ENCODE results near the gene IGFBP1.
A peak's percentile ranks its signal among the peaks of the same experiment; 100 is the strongest.

The IGFBP1 gene

DNA sequence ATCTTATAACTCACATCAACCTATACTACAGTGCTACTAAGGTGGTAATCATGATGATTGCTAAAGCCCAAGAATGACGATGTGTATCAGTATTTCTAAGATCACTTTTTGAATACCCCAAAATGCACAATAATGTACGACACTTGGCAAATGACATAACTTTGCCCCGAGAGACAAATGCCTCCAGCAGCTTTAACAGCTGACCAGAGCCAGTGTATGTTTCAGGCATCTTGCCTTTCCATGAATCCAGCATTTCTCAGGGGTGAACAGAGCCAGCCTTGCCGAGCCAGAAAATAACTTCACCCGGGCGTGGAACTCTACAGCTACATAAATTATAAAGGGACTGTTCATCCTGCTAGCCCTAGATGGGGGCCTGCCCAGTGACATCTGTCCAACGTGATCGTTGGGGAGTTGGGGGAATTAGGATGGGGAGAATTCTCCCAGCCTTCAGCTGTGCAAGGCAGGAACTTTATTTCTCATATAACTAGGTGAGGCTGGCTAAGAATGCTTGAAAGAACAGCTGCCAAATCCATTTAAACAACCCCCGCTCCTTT, 31.0 kb downstream of the IGFBP1 start:
- no peaks in the 10 kb centered on the region for H3K9me3 ChIP-seq (ENCODE audit: control insufficient read depth, insufficient read depth, low read depth, low read length)
- H3K4me3 ChIP-seq (ENCODE audit: low read depth, low read length) = no peak overlapping the region
- no peaks in the 10 kb centered on the region for H3K36me3 ChIP-seq (ENCODE audit: control insufficient read depth in 2 of 2, insufficient read depth in 1 of 2, low read length in 2 of 2)
- peaks cover 3% of the 10 kb centered on the region; the same call in 1 of the 2 replicates for H3K4me1 ChIP-seq (ENCODE audit: control insufficient read depth, insufficient read depth, low read length)
- TF ChIP-seq SCRT1 (tag by site-specific recombination; IDR thresholded peaks at IDR 0.05; ENCODE audit: borderline replicate concordance) (no peak), ZNF37A (tag by site-specific recombination; IDR thresholded peaks at IDR 0.05) (no peak)
- TF ChIP-seq, protein P1, sequence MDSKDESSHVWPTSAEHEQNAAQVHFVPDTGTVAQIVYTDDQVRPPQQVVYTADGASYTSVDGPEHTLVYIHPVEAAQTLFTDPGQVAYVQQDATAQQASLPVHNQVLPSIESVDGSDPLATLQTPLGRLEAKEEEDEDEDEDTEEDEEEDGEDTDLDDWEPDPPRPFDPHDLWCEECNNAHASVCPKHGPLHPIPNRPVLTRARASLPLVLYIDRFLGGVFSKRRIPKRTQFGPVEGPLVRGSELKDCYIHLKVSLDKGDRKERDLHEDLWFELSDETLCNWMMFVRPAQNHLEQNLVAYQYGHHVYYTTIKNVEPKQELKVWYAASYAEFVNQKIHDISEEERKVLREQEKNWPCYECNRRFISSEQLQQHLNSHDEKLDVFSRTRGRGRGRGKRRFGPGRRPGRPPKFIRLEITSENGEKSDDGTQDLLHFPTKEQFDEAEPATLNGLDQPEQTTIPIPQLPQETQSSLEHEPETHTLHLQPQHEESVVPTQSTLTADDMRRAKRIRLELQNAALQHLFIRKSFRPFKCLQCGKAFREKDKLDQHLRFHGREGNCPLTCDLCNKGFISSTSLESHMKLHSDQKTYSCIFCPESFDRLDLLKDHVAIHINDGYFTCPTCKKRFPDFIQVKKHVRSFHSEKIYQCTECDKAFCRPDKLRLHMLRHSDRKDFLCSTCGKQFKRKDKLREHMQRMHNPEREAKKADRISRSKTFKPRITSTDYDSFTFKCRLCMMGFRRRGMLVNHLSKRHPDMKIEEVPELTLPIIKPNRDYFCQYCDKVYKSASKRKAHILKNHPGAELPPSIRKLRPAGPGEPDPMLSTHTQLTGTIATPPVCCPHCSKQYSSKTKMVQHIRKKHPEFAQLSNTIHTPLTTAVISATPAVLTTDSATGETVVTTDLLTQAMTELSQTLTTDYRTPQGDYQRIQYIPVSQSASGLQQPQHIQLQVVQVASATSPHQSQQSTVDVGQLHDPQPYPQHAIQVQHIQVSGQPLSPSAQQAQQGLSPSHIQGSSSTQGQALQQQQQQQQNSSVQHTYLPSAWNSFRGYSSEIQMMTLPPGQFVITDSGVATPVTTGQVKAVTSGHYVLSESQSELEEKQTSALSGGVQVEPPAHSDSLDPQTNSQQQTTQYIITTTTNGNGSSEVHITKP (tag by site-specific recombination; IDR thresholded peaks at IDR 0.05) = no peak
- ChIA-PET POLR2A (no interaction called here), CTCF (interaction anchor here (0.6 to 4.2 kb wide), 9 partner anchors 26 to 1261 kb away, joined by 3 to 21 read pairs (median 4); no protein-coding TSS in a partner anchor)
- no peak overlapping the region for H3K27ac ChIP-seq (ENCODE audit: extremely low read depth, low read depth, low read length)

DNA sequence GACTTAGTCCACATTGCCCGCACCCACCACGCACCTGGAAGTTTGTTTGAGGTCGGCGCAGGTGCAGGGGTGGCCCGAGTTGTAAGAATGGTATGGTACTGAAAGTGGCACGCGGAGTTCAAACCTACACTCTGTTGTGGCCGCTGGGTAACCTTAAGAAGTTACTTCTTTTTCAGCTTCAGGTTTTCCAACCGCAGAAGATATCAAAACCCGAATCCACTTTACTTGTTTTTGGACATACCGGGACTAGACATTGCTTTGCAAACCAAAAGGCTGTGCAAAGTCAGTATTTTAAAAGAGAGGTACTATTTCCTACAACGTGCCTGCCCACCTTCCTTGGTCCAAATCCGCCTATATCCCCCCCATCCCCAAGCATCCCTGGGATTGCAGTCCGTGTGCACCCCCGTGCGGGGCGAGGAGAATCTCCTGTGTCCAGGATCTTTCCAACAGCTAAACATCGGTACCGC, 31.7 kb downstream of the IGFBP1 start:
- Histone ChIP-seq H3K4me3 (ENCODE audit: low read depth, low read length) (peak overlapping the region; percentile 57), H3K4me1 (ENCODE audit: control insufficient read depth, insufficient read depth, low read length) (peaks cover 3% of the 10 kb centered on the region; the same call in 1 of the 2 replicates), H3K9me3 (ENCODE audit: control insufficient read depth, insufficient read depth, low read depth, low read length) (no peaks in the 10 kb centered on the region), H3K36me3 (ENCODE audit: control insufficient read depth in 2 of 2, insufficient read depth in 1 of 2, low read length in 2 of 2) (no peaks in the 10 kb centered on the region), H3K27ac (ENCODE audit: extremely low read depth, low read depth, low read length) (no peak overlapping the region)
- ChIA-PET CTCF (interaction anchor here (1.3 to 4.2 kb wide), 7 partner anchors 7 to 1181 kb away, joined by 3 to 21 read pairs (median 8); no protein-coding TSS in a partner anchor), POLR2A (no interaction called here)
- TF ChIP-seq, protein P2, sequence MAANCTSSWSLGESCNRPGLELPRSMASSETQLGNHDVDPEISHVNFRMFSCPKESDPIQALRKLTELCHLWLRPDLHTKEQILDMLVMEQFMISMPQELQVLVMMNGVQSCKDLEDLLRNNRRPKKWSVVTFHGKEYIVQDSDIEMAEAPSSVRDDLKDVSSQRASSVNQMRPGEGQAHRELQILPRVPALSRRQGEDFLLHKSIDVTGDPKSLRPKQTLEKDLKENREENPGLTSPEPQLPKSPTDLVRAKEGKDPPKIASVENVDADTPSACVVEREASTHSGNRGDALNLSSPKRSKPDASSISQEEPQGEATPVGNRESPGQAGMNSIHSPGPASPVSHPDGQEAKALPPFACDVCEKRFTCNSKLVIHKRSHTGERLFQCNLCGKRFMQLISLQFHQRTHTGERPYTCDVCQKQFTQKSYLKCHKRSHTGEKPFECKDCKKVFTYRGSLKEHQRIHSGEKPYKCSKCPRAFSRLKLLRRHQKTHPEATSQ (tag by site-specific recombination; IDR thresholded peaks at IDR 0.05) = no peak
- no peak for TF ChIP-seq WT1 (tag by site-specific recombination; IDR thresholded peaks at IDR 0.05)
- no peak for TF ChIP-seq ZNF791 (tag by site-specific recombination; IDR thresholded peaks at IDR 0.05)
- no peak for TF ChIP-seq ZNF701 (tag by site-specific recombination; IDR thresholded peaks at IDR 0.05)
- no peak for TF ChIP-seq ZNF510 (tag by site-specific recombination; IDR thresholded peaks at IDR 0.05; ENCODE audit: insufficient replicate concordance)
- no peak for TF ChIP-seq KLF16 (tag by site-specific recombination; IDR thresholded peaks at IDR 0.05)
- no peak for TF ChIP-seq ZNF121 (tag by site-specific recombination; IDR thresholded peaks at IDR 0.05)
- TF ChIP-seq, protein P3, sequence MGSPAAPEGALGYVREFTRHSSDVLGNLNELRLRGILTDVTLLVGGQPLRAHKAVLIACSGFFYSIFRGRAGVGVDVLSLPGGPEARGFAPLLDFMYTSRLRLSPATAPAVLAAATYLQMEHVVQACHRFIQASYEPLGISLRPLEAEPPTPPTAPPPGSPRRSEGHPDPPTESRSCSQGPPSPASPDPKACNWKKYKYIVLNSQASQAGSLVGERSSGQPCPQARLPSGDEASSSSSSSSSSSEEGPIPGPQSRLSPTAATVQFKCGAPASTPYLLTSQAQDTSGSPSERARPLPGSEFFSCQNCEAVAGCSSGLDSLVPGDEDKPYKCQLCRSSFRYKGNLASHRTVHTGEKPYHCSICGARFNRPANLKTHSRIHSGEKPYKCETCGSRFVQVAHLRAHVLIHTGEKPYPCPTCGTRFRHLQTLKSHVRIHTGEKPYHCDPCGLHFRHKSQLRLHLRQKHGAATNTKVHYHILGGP (tag by site-specific recombination; IDR thresholded peaks at IDR 0.05) = no peak
- TF ChIP-seq ZNF175 (tag by site-specific recombination; IDR thresholded peaks at IDR 0.05) = no peak
- TF ChIP-seq, protein P4, sequence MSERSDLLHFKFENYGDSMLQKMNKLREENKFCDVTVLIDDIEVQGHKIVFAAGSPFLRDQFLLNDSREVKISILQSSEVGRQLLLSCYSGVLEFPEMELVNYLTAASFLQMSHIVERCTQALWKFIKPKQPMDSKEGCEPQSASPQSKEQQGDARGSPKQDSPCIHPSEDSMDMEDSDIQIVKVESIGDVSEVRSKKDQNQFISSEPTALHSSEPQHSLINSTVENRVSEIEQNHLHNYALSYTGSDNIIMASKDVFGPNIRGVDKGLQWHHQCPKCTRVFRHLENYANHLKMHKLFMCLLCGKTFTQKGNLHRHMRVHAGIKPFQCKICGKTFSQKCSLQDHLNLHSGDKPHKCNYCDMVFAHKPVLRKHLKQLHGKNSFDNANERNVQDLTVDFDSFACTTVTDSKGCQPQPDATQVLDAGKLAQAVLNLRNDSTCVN (tag by site-specific recombination; optimal IDR thresholded peaks at IDR 0.05) = no peak
- TF ChIP-seq, protein P5, sequence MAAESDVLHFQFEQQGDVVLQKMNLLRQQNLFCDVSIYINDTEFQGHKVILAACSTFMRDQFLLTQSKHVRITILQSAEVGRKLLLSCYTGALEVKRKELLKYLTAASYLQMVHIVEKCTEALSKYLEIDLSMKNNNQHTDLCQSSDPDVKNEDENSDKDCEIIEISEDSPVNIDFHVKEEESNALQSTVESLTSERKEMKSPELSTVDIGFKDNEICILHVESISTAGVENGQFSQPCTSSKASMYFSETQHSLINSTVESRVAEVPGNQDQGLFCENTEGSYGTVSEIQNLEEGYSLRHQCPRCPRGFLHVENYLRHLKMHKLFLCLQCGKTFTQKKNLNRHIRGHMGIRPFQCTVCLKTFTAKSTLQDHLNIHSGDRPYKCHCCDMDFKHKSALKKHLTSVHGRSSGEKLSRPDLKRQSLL (tag by site-specific recombination; IDR thresholded peaks at IDR 0.05) = no peak
- no peak for TF ChIP-seq ZNF600 (tag by site-specific recombination; IDR thresholded peaks at IDR 0.05)
- no peak for TF ChIP-seq ZFP41 (tag by site-specific recombination; IDR thresholded peaks at IDR 0.05; ENCODE audit: borderline replicate concordance)
- TF ChIP-seq ZNF670 (tag by site-specific recombination; IDR thresholded peaks at IDR 0.05; ENCODE audit: low read depth) = no peak
- TF ChIP-seq ZNF132 (tag by site-specific recombination; IDR thresholded peaks at IDR 0.05; ENCODE audit: borderline replicate concordance) = no peak
- TF ChIP-seq ZNF311 (tag by site-specific recombination; IDR thresholded peaks at IDR 0.05; ENCODE audit: borderline replicate concordance) = no peak

Data from HEK293 (cell line).